Measurements from ENCODE around the gene BEX2.
"Not testable (repeated sequence)": the region's sequence is repeated elsewhere in the genome, so short reads cannot be mapped to it uniquely, and the experiment has no call there.

Gene BEX2

DNA sequence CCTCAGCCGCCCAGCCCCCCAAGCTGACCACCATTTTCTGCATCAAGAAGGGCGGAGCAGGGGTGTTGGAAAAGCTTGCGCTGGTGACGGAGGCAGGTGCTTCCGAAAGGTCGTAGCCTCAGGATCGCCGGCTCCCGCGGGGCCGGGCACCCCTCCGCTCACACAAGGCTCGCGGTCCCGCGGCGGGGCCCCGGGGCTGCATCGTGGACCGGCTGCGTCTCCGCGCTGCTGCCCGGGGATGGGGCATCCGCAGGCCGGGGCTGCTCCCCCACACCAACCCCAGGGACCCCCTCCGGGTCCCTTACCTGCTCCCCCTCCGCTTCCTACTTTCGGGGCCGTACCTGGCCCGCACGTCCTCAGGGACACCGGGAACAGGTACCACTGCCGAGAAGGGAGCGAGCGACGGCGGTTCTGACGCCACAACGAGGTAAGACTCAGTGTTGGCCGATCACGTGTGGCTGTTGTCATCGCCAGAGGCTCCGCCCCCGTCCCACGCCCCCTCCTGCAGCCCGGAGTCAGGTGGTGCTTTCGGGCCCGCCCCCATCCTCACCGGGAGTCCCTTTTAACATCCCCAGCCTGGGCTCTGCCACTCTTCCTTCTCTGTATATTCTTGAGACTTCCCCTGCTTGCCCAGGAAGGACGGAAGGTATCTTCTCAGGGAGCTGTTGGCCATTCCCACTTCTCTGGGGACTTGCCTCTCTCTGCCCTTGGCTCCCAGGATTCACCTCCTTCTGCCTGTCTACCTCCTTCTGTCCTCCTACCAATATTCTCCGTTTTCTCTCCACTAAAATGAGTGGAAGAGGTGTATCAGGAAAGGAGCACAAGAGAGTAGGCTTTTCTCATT, at the start of gene BEX2:
BEX2 (minus strand) TSS at position 436 of the 844 bp plus-strand sequence. CDS start 1,014 bp downstream, outside the sequence.
- in situ Hi-C loops (cut with MboI; ENCODE audit: low sequenced_read_pairs): no loop called here

GRCh38 chrX:103360092-103360491, 49.3 kb upstream of the BEX2 start:
- in situ Hi-C loops (cut with MboI; ENCODE audit: low sequenced_read_pairs): no loop called here

- in situ Hi-C loops (cut with MboI; ENCODE audit: low sequenced_read_pairs): not testable (repeated sequence)
These were observed 48.8 kb upstream of the BEX2 start for GRCh38 chrX:103359605-103360004.

DNA sequence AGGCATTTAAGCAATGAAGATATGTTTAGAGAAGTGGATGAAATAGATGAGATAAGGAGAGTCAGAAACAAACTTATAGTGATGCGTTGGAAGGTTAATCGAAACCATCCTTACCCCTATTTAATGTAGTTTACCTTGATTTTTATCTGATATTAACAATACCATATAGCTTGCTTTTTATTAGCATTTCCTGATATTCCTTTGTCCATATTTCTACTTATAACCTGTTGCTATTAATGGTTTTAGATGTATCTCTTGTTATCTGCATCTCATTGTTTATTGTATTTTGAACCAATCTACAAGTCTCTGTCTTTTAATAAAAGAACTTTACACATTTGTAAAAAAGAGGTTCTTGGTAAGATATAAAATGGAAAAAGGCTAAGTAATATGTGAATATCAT, 47.1 kb upstream of the BEX2 start:
- in situ Hi-C loops (cut with MboI; ENCODE audit: low sequenced_read_pairs): no loop called here

- in situ Hi-C loops (cut with MboI; ENCODE audit: low sequenced_read_pairs): no loop called here
These were observed 46.1 kb upstream of the BEX2 start for GRCh38 chrX:103356858-103357257.

DNA sequence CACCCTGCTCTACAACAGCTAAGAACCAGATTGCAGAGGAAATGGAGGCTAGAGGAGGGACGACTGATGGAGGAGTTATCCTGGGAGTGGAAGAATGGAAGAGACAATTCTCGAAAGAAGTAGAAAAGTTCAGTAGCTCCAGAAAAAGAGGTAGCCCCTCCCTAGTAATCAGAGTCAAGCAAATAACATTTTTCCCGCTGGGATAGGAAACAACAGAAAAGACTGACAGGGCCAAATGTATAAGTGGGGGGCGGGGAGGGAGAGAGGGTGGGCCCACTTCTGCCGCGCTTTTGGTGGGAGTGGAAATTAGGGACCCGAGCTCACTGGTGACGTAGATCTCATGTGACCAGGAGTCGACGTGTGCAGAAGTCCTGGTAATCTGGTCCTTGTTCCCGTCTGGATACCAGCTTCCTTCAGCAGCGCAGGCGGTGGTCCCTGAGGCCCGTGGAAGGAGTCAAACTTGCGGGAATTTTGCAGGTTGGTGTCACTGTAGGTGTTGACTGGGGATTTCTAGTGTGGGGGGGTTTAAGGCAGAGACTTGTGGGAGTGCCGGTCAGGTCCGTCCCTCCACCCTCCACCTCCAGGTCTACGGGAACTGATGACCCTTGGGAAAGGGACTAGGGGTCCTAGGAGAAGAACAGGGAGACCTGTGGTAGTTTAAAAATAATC, 45.5 kb upstream of the BEX2 start, which contains the start of gene TCEAL9:
TCEAL9 (plus strand) TSS at position 377 of the 669 bp plus-strand sequence. CDS start 1,179 bp downstream, outside the sequence.
- in situ Hi-C loops (cut with MboI; ENCODE audit: low sequenced_read_pairs): no loop called here

DNA sequence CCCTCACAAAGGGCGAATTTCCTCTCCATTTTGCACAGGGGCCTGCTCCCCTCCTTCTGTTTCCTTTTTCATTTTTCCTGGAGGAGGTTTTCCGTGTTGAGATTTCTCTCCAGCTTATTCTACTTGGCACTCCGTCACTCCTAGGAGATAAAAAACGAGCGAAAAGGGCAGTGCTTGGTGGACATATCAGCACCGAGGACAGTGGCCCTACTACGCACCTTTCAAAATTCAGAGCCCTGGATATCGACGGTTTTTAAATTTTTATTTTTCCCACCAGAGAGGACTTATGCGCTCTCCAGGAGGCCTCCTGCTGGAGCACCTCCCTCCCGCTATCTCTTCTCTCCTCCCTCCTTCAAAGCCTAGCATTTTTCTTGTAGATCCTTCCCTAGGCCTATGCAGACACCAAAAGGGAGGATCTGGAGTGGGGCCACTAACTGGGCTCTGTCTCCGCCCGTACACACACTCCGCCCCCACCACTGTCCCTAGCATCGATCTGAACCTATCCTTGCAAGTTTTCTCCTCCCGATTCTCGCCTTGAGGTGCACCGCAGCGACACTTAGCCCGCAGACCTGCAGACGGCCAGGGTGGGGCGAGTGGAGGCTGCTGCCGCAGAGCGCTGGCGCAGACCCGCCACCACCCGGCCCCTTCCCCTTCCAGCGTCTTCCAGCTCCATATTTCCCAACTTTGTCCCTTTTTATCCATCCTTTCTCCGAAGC, 37.0 kb upstream of the BEX2 start:
- in situ Hi-C loops (cut with MboI; ENCODE audit: low sequenced_read_pairs): no loop called here

DNA sequence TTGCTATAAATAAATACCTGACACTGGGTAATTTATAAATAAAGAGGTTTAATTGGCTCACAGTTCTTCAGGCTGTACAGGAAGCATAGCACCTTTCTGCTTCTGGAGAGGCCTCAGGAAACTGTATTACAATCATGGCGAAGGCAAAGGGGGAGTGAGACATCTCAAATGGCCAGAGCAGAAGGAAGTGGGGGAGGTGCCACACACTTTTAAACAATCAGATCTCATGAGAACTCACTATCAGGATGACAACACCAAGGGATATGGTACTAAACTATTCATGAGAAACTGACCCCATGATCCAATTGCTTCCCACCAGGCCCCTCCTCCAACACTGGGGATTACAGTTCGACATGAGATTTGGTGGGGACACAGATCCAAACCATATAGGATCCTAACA, 33.8 kb upstream of the BEX2 start:
- in situ Hi-C loops (cut with MboI; ENCODE audit: low sequenced_read_pairs): no loop called here

DNA sequence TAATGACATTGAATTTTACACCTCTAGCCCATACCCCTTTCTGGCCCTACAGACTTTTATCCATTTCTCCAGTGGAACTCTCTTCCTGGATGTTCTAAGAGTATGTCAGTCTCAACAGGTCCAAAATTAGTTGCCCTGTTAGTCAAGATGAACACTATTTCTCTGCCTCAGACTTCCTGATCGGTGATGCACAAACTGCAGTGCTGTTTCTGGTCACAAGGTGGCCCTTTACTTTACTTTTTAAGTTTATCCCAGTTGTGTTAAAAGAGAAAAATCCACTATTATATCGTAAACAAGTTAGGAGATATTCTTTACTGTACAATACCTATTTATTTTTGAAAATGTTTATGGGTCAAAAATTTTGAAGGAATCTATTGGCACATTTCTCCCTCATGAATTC, 32.3 kb upstream of the BEX2 start:
- in situ Hi-C loops (cut with MboI; ENCODE audit: low sequenced_read_pairs): no loop called here

- in situ Hi-C loops (cut with MboI; ENCODE audit: low sequenced_read_pairs): no loop called here
These were observed 27.9 kb upstream of the BEX2 start for GRCh38 chrX:103338663-103339062.

- in situ Hi-C loops (cut with MboI; ENCODE audit: low sequenced_read_pairs): no loop called here
These were observed 20.0 kb upstream of the BEX2 start for GRCh38 chrX:103330681-103331288.

DNA sequence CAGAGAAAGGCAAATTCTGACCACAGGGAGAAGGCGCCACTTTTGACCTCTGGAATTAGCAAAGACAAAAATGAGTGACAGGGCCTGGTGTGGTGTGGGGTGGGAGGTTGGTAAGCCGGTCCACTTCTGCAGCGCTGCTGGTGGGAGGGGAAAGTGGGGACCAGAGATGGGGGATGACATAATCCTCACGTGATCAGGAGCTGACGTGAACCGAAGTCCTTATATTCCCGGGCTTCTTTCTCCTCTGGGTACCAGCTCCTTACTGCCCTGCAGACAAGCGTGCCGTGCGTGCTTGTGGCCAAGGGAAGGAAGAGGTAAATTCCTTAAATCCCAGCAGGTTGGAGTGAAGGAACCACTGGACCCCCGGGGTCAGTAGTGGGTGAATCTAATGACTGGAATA, 19.2 kb upstream of the BEX2 start, which contains the start of gene TCEAL7:
TCEAL7 (plus strand) TSS at position 249 of the 400 bp plus-strand sequence. CDS start 1,165 bp downstream, outside the sequence.
- in situ Hi-C loops (cut with MboI; ENCODE audit: low sequenced_read_pairs): no loop called here

DNA sequence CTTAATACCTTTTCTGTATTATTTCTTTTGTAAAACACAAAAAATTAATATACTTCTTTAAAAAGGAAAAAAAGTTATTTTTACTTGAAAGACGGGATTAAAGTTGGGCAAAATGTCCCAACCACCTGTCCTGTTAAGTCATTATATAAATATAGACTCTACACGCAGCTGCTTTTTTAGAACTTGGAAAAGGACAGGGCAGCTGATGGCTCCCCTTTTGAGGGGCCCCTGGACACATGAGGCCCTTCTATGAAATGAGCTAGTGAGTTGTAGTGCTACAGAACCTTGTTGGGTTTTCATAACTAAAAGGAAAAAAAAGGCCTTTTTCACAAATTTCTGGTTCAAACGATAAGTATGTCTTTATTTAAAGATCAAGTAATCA, 600 bp upstream of the BEX2 start:
- in situ Hi-C loops (cut with MboI; ENCODE audit: low sequenced_read_pairs): no loop called here

DNA sequence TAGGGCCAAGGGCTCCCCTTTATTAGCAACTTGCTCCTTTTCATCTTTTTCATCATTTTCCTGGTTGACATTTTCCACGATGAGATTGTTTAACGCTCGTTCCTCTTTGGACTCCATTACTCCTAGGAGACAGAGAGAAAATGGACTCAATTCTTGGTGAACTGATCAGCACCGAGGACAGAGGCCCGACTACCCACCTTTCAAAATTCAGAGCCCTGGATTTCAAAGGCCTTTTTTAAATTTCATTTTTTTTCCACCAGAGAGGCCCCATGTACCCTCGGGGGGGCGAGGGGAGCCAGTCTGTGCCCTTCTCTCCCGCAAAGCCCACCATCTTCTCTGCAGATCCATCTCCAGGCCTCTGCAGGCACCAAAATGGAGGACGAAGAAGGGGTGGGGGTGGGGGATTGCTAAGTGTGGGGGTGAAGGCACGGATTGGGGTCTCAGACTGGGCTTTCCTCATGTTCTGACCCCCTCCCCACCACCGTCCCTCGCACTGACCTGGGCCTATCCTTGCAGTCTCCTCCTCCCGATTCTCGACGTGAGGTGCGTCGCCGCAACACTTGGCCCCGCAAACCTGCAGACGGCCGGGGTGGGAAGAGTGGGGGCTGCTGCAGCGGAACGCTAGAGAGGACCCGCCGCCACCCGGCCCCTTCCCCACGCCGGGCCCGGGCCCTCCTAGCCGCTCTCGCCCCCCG, 783 bp downstream of the BEX2 start:
- in situ Hi-C loops (cut with MboI; ENCODE audit: low sequenced_read_pairs): no loop called here

GRCh38 chrX:103305666-103306065, 5.1 kb downstream of the BEX2 start:
- in situ Hi-C loops (cut with MboI; ENCODE audit: low sequenced_read_pairs): not testable (repeated sequence)

DNA sequence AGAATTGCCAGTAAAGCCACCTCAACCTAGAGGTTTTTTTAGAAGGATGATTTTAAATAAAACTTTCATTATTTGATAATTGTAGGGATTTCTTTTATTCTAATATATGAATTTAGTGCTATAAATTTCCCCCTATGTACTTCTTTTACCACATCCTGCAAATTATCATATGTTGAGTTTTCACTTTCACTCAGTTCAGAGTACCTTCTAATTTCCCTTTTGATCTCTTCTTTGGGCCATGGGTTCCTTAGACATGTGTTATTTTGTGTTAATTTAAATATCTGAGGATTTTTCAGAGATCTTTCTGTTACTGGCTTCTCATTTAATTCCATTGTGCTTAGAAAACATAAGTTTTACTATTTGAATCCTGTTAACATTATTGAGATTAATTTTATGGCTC, 6.1 kb downstream of the BEX2 start:
- in situ Hi-C loops (cut with MboI; ENCODE audit: low sequenced_read_pairs): no loop called here

- in situ Hi-C loops (cut with MboI; ENCODE audit: low sequenced_read_pairs): no loop called here
These were observed 17.7 kb downstream of the BEX2 start for GRCh38 chrX:103293118-103293517.

DNA sequence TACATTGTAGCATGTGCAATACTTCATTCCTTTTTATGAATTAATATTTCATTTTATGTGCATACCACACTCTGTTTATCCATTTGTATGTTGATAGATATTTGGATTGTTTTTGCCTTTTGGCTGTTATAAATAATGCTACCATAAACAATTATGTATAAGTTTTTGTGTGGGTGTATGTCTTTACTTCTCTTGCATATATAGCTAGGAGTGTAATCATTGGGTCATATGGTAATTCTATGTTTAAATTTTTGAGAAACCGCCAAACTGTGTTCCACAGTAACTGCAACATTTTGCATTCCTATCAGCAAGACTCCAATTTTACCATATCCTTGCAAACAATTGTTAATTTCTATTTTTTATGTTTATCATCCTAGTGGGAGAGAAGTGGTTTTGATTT, 31.2 kb downstream of the BEX2 start:
- in situ Hi-C loops (cut with MboI; ENCODE audit: low sequenced_read_pairs): no loop called here

DNA sequence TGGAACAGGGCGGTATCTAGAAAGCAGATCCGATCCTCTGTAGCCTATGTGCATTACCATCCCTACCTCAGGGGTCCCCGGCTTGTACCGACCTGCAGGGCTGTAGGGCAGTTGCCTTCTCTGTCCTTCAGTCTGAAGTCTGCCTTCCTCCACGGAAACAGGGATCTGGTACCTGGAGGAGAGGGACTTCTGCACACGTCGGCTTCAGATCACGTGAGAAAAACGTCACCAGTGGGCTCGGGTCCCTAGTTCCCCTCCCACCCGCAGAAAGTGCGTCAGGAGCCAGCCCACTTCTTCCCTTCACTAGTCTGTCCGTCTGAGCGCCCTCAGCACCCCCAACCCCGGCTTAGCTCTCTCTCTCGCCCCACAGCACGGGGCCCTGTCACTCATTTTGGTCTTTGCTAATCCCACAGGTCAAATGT, 34.2 kb downstream of the BEX2 start, which contains the start of gene TCEAL5:
TCEAL5 (minus strand) TSS at position 170 of the 422 bp plus-strand sequence. CDS start 2,187 bp downstream, outside the sequence.
- in situ Hi-C loops (cut with MboI; ENCODE audit: low sequenced_read_pairs): no loop called here

GRCh38 chrX:103275947-103276567, 34.7 kb downstream of the BEX2 start:
- in situ Hi-C loops (cut with MboI; ENCODE audit: low sequenced_read_pairs): no loop called here

All from HL-60/S4 (cell line).